ENCODE data around the gene DHFR.

The DHFR gene

DNA sequence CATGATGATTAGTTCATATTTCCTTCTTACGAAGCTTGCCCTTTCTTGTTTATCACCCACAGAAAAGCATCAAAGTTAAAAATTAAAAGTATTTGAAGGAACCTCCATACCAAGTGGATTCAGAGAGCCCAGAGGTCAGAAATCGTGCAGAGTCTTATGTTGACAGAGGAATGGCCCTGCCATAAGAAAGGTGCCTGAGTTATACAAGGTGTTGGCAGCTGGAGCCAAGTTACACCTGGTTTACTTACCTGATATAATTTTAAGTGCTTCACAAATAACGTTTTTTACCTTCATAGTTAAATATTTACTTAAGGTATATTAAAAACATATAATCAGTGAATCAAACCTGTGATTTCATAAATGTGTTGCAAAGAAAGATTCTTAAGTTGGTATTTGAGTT, 42.3 kb upstream of the DHFR start:
- TF ChIP-seq, protein P1, sequence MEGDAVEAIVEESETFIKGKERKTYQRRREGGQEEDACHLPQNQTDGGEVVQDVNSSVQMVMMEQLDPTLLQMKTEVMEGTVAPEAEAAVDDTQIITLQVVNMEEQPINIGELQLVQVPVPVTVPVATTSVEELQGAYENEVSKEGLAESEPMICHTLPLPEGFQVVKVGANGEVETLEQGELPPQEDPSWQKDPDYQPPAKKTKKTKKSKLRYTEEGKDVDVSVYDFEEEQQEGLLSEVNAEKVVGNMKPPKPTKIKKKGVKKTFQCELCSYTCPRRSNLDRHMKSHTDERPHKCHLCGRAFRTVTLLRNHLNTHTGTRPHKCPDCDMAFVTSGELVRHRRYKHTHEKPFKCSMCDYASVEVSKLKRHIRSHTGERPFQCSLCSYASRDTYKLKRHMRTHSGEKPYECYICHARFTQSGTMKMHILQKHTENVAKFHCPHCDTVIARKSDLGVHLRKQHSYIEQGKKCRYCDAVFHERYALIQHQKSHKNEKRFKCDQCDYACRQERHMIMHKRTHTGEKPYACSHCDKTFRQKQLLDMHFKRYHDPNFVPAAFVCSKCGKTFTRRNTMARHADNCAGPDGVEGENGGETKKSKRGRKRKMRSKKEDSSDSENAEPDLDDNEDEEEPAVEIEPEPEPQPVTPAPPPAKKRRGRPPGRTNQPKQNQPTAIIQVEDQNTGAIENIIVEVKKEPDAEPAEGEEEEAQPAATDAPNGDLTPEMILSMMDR (IDR thresholded peaks at IDR 0.05; ENCODE audit: borderline replicate concordance, control extremely low read depth, extremely low read depth, insufficient read depth, missing control alignments): no peak
- no peak for DNase-seq (ENCODE audit: low spot score)
- in situ Hi-C loops (cut with MboI; ENCODE audit: low sequenced_read_pairs, unreplicated experiment): no loop called here

DNA sequence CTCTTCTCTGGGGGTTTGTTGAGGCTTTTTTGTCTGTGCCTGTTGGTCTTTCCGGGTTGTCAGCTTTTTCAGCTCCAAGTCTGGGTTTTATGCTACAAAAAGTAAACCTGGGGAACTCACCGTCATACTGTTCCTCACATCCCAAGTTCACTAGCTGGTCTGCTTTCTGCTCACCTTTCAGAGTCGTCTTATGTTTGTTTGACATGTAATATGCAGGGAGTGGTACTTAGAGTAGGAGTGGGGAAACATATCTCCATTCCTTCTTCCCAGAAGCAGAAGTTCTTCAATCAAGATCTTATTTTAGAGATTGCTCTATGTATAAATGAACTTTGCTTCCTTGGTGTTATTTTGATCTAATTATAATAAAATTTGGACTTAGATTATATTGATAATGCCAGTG, 41.7 kb upstream of the DHFR start:
- in situ Hi-C loops (cut with MboI; ENCODE audit: low sequenced_read_pairs, unreplicated experiment): no loop called here
- TF ChIP-seq, protein P1 (IDR thresholded peaks at IDR 0.05; ENCODE audit: borderline replicate concordance, control extremely low read depth, extremely low read depth, insufficient read depth, missing control alignments): no peak
- DNase-seq (ENCODE audit: low spot score): no peak

DNA sequence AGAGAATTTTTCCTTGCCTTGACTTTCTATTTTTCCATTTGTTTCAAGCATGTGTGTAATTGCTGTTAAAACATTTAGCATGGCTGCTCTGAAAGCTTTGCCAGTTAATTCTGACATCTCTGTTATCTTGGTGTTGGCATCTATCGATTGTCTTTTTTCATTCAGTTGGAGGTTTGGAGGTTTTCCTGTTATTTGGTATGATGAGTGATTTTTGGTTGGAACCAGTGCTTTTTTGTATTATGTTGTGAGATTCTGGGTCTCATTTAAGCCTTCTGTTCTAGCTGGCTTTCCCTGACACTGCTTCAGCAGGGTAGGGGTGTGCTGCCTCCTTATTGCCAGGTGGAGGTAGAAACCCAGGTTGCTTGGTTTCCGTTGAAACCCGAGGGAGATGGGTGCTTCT, 40.9 kb upstream of the DHFR start:
- in situ Hi-C loops (cut with MboI; ENCODE audit: low sequenced_read_pairs, unreplicated experiment): no loop called here
- no peak for DNase-seq (ENCODE audit: low spot score)
- TF ChIP-seq, protein P1 (IDR thresholded peaks at IDR 0.05; ENCODE audit: borderline replicate concordance, control extremely low read depth, extremely low read depth, insufficient read depth, missing control alignments): no peak

DNA sequence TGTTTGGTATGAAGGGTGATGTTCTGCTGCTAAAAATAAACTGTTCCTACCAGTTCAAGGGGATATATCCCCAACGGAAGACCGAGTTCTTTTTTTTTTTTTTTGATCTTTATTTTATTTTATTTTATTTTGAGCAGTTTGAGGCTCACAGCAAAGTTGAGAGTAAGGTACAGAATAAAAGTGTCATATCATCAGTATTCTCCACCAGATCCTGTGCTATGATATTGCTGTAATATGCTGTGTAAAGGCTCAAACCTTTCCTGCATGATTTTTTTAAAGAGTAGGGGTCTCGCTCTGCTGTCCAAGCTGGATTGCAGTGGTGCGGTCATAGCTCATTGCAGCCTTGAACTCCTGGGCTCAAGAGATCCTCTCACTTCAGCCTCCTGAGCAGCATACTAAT, 34.8 kb upstream of the DHFR start:
- DNase-seq (ENCODE audit: low spot score): no peak
- in situ Hi-C loops (cut with MboI; ENCODE audit: low sequenced_read_pairs, unreplicated experiment): loop anchor here (10.0 kb wide), 1 partner anchor 505 kb away; no protein-coding TSS in a partner anchor
- TF ChIP-seq, protein P1 (IDR thresholded peaks at IDR 0.05; ENCODE audit: borderline replicate concordance, control extremely low read depth, extremely low read depth, insufficient read depth, missing control alignments): no peak

DNA sequence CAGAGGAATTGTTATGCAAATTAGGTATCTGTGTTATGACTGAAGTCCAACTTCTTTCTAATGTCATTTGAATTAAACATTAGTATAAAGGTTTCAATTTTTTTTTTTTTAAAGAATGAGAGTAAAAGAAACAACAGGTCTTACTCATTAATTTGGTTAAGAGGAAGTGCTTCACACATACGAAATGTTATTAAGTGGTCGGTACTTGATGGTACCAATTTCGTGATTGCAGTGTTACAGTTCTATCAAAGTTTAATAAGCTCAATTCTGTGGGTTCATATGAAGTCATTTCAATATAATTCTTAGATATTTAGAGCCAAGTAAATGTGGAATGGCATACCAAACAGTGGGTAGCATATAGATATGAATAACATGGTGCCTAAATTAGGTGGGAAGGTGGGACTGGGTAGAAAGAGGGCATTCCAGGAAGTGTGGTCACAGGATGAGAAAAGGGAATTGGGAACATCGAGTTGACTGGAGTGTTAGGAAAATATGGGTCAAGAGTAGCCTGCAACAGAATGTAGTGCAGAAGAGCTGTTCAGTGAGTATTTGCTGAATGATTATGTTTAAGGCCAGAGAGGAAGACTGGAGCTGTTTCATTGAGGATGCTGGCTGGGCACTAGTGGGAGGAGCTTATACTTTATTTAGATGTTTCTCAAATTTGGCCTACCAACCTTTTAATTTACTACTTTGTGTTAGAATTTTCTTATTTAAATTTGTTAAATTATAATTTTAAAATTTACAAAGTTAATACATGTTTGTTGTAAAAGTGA, 34.1 kb upstream of the DHFR start:
- DNase-seq (ENCODE audit: low spot score): no peak
- TF ChIP-seq, protein P1 (IDR thresholded peaks at IDR 0.05; ENCODE audit: borderline replicate concordance, control extremely low read depth, extremely low read depth, insufficient read depth, missing control alignments): no peak
- in situ Hi-C loops (cut with MboI; ENCODE audit: low sequenced_read_pairs, unreplicated experiment): loop anchor here (10.0 kb wide), 1 partner anchor 506 kb away; no protein-coding TSS in a partner anchor

DNA sequence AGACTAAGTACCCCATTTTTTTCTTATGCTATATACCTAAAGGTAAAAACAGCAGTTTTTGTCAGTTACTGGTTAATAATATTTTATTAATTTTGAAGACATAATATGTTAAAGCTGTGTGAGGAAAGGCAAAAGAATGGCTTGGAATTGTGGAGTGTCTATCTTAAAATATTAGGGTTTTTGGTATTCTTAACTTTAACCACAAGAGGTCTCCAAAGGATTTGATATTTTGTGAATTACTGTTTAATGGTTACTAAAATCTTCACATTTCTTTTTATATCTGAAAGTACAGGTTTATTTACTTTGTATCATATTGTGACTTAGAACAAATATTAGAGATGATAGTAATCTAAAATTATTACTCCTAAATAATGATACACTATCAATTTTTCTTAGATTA, 32.0 kb upstream of the DHFR start:
- in situ Hi-C loops (cut with MboI; ENCODE audit: low sequenced_read_pairs, unreplicated experiment): loop anchor here (10.0 kb wide), 1 partner anchor 508 kb away; no protein-coding TSS in a partner anchor
- TF ChIP-seq, protein P1 (IDR thresholded peaks at IDR 0.05; ENCODE audit: borderline replicate concordance, control extremely low read depth, extremely low read depth, insufficient read depth, missing control alignments): no peak
- DNase-seq (ENCODE audit: low spot score): no peak

Measured in GM13976 (cell line).